BLaER1 (cell line): ENCODE measurements around the gene PUM1.

Experiments used
- H3K27ac ChIP-seq: shearing (Covaris generic); formaldehyde crosslinking; 2 replicates; pipeline ENCODE4 v1.8.1; 2022
- H3K27me3 ChIP-seq: shearing (Covaris generic); formaldehyde crosslinking; 2 replicates; pipeline ENCODE4 v1.8.1; 2022
- H3K36me3 ChIP-seq: shearing (Covaris generic); formaldehyde crosslinking; 2 replicates; pipeline ENCODE4 v1.8.1; 2022
- H3K4me1 ChIP-seq: shearing (Covaris generic); formaldehyde crosslinking; 2 replicates; pipeline ENCODE4 v1.8.1; 2022
- H3K4me2 ChIP-seq: shearing (Covaris generic); formaldehyde crosslinking; 2 replicates; pipeline ENCODE4 v1.8.1; 2022
- H3K4me3 ChIP-seq: shearing (Covaris generic); formaldehyde crosslinking; 2 replicates; pipeline ENCODE4 v1.8.1; 2022
- H3K9ac ChIP-seq: shearing (Covaris generic); formaldehyde crosslinking; 2 replicates; pipeline ENCODE4 v1.8.1; 2022
- H3K9me3 ChIP-seq: shearing (Covaris generic); formaldehyde crosslinking; 2 replicates; pipeline ENCODE4 v1.8.1; 2022
- H4K20me1 ChIP-seq: shearing (Covaris generic); formaldehyde crosslinking; 2 replicates; pipeline ENCODE4 v1.8.1; 2022
- Cebpa-rat ChIP-seq: shearing (Covaris generic); IDR thresholded peaks from 2 replicates; pipeline ENCODE4 v1.8.1; 2022

PUM1 gene, protein sequence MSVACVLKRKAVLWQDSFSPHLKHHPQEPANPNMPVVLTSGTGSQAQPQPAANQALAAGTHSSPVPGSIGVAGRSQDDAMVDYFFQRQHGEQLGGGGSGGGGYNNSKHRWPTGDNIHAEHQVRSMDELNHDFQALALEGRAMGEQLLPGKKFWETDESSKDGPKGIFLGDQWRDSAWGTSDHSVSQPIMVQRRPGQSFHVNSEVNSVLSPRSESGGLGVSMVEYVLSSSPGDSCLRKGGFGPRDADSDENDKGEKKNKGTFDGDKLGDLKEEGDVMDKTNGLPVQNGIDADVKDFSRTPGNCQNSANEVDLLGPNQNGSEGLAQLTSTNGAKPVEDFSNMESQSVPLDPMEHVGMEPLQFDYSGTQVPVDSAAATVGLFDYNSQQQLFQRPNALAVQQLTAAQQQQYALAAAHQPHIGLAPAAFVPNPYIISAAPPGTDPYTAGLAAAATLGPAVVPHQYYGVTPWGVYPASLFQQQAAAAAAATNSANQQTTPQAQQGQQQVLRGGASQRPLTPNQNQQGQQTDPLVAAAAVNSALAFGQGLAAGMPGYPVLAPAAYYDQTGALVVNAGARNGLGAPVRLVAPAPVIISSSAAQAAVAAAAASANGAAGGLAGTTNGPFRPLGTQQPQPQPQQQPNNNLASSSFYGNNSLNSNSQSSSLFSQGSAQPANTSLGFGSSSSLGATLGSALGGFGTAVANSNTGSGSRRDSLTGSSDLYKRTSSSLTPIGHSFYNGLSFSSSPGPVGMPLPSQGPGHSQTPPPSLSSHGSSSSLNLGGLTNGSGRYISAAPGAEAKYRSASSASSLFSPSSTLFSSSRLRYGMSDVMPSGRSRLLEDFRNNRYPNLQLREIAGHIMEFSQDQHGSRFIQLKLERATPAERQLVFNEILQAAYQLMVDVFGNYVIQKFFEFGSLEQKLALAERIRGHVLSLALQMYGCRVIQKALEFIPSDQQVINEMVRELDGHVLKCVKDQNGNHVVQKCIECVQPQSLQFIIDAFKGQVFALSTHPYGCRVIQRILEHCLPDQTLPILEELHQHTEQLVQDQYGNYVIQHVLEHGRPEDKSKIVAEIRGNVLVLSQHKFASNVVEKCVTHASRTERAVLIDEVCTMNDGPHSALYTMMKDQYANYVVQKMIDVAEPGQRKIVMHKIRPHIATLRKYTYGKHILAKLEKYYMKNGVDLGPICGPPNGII

DNA sequence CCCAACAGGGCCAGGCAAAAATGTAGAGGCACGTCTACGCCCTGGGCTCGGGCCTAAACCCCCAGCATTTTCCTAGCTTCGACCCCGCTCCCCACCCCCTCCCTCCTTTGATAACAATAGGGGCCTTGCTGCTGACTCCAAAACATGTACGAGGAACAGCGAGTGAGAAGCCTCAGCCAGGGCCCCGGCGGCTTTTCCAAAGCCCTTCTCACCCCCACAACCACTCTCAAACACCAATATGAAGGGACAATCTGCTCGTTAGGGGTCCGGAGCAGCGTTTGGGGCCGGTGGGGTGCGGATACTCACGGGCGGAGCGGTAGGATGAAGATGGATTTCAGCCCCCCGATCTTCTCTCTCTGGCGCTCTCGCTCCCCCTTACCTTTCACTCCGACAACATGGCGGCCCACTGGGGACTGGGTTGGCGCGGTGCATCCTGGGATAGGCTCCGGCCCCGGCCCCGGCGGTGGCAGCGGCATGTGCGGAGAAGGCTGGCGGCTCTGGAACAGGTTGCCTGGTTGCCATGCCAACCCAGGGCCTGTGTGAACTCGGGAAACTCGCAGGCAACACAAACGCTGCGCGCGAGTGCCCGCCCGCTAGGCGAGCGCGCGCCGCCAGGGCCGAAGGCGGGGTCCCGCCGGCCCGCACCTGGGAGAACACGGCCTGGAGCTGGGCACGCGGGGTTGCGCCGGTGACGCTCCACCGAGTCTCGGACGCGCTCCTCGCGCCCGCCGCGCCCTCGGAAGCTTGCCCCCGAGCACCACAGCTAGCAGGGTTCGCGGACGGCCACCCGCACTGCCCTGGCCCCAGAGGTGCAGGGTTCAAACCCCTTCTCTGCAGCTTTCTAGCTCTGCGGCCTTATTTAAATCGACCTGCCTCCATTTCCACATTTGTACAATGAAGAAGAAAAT is at the start of gene PUM1:
TSS of gene PUM1 (minus strand) at position 408 of the 908 bp plus-strand sequence. CDS start 6,151 bp downstream, outside the sequence.
- peak within 1 kb of the TSS; percentile 98 for H3K27ac ChIP-seq
- no peak for TF ChIP-seq Cebpa-rat

DNA sequence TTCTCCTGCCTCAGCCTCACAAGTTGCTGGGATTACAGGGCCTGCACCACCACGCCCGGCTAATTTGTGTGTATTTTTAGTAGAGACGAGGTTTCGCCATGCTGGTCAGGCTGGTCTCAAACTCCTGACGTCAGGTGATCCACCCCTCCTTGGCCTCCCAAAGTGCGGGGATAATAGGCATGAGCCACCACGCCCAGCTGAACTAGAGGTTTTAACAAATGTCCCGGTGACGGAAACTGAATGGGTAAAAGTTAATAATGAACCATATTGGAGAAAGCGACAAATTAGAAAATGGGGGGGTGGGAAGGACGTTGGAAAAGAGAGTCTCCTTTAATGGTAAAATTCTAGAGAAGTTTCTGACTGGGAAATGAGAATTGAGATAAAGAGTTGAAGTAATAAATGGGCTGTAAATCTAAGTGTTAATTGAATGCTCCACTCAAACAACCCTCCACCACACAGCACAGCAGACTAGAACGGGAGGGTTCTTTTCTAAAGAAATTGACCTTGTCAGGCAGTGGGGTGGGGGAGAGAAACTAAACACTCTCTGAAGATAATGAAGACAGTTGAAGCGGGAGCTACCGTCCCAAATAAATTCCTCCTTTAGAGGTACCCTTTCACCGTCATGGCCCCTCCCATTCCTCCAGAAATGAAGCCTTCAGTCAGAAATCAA is 46.9 kb upstream of the PUM1 start:
- Histone ChIP-seq H3K36me3 (no peaks in the 10 kb centered on the region), H3K27me3 (no peaks in the 10 kb centered on the region), H3K4me3 (no peak overlapping the region), H3K4me2 (no peak overlapping the region), H3K4me1 (no peaks in the 10 kb centered on the region), H4K20me1 (no peaks in the 10 kb centered on the region), H3K27ac (no peak overlapping the region), H3K9ac (no peak overlapping the region), H3K9me3 (no peaks in the 10 kb centered on the region)
- no peak for TF ChIP-seq Cebpa-rat

More for the DNA sequence above, at the start of gene PUM1:
- Histone ChIP-seq H3K9ac (peak within 1 kb of the TSS; percentile 99), H3K27me3 (no peaks in the 10 kb centered on the region), H3K4me3 (peak within 1 kb of the TSS; percentile 78), H3K36me3 (peaks cover 15% of the 10 kb centered on the region), H4K20me1 (peaks cover 40% of the 10 kb centered on the region), H3K4me1 (peaks cover 30% of the 10 kb centered on the region), H3K4me2 (peak within 1 kb of the TSS; percentile 92), H3K9me3 (no peaks in the 10 kb centered on the region)

DNA sequence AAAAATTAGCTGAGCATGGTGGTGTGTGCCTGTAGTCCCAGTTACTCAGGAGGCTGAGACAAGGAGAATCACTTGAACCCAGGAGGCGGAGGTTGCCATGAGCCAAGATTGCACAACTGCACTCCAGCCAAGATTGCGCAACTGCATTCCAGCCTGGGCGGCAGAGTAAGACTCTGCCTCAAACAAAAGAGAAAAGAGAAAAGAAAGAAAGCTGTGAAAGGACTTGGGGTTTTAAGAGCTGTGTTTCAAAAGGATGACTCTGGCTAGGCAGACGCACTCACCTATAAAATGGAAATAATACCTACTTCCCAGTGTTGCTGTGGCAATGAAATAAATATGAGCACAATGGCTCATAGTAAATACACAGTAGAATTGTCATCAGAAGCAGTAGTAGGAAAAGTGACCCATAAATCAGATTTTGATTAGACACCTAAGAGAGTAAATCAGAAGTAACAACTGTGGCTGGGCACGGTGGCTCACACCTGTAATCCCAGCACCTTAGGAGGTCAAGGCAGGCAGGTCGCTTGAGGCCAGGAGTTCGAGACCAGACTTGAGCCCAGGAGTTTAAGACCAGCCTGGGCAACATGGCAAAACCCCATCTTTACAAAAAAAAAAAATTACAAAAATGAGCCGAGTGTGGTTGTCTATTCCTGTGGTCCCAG is 45.9 kb upstream of the PUM1 start:
- Histone ChIP-seq H3K4me1 (no peaks in the 10 kb centered on the region), H3K4me2 (no peak overlapping the region), H4K20me1 (no peaks in the 10 kb centered on the region), H3K9me3 (no peaks in the 10 kb centered on the region), H3K27me3 (no peaks in the 10 kb centered on the region), H3K36me3 (no peaks in the 10 kb centered on the region), H3K9ac (no peak overlapping the region), H3K27ac (no peak overlapping the region), H3K4me3 (no peak overlapping the region)
- peak; percentile 98 for TF ChIP-seq Cebpa-rat

DNA sequence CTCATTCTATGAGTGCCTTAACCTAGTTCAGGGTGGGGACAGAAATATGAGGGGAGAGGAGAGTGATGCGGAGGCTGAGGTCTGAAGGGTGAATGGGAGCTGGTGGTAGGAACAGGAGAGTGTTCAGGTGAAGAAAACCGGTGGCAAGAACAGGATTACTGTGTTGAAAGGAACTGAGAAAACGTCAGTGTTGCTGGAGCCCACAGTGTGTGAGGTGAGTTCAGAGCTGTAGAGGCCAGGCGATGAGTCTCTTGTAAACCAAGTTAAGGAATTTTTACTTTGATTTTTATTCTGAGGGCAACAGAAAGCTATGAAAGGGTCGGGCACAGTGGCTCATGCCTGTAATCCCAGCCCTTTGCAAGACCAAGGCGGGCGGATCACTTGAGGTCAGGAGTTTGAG is 45.3 kb upstream of the PUM1 start:
- H3K9ac ChIP-seq: no peak overlapping the region
- H3K9me3 ChIP-seq: no peaks in the 10 kb centered on the region
- H3K4me3 ChIP-seq: no peak overlapping the region
- H4K20me1 ChIP-seq: no peaks in the 10 kb centered on the region
- H3K27me3 ChIP-seq: no peaks in the 10 kb centered on the region
- no peaks in the 10 kb centered on the region for H3K36me3 ChIP-seq
- no peak overlapping the region for H3K27ac ChIP-seq
- H3K4me2 ChIP-seq: no peak overlapping the region
- no peaks in the 10 kb centered on the region for H3K4me1 ChIP-seq
- TF ChIP-seq Cebpa-rat: no peak

DNA sequence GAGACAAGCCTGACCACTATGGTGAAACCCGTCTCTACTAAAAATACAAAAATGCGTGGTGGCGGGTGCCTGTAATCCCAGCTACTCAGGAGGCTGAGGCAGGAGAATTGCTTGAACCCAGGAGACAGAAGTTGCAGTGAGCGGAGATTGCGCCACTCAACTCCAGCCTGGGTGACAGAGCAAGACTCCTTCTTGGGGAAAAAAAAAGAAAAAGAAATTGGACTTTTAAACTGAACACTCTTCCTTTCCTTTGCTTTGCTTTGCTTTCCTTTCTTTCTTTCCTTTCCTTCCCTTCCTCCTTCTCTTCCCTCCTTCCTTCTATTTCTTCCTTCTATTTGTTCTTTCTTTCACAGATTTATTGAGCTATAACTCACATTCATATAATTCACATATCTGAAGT is 43.3 kb upstream of the PUM1 start:
- H3K36me3 ChIP-seq: no peaks in the 10 kb centered on the region
- H3K4me3 ChIP-seq: no peak overlapping the region
- no peaks in the 10 kb centered on the region for H3K27me3 ChIP-seq
- no peaks in the 10 kb centered on the region for H3K9me3 ChIP-seq
- no peaks in the 10 kb centered on the region for H3K4me1 ChIP-seq
- H3K4me2 ChIP-seq: no peak overlapping the region
- TF ChIP-seq Cebpa-rat: no peak
- no peak overlapping the region for H3K27ac ChIP-seq
- H3K9ac ChIP-seq: no peak overlapping the region
- no peaks in the 10 kb centered on the region for H4K20me1 ChIP-seq

DNA sequence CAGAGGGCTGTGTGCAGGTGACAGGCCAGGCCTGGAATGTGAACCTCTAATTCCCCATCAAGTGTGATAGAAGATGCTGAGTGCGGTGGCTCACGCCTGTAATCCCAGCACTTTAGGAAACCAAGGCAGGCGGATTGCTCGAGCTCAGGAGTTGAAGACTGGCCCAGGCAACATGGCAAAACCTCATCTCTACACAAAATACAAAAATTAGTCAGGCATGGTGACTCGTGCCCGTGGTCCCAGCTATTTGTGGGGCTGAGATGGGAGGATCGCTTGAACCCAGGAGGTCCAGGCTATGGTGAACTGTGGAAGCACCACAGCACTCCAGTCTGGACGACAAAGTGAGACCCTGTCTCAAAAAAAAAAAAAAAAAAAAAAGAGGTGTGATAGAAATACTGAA is 40.1 kb upstream of the PUM1 start:
- no peaks in the 10 kb centered on the region for H3K27me3 ChIP-seq
- H3K36me3 ChIP-seq: no peaks in the 10 kb centered on the region
- H3K4me1 ChIP-seq: peaks cover 16% of the 10 kb centered on the region
- no peak overlapping the region for H3K27ac ChIP-seq
- TF ChIP-seq Cebpa-rat: no peak
- H4K20me1 ChIP-seq: no peaks in the 10 kb centered on the region
- H3K9me3 ChIP-seq: no peaks in the 10 kb centered on the region
- no peak overlapping the region for H3K4me3 ChIP-seq
- no peak overlapping the region for H3K4me2 ChIP-seq
- no peak overlapping the region for H3K9ac ChIP-seq

DNA sequence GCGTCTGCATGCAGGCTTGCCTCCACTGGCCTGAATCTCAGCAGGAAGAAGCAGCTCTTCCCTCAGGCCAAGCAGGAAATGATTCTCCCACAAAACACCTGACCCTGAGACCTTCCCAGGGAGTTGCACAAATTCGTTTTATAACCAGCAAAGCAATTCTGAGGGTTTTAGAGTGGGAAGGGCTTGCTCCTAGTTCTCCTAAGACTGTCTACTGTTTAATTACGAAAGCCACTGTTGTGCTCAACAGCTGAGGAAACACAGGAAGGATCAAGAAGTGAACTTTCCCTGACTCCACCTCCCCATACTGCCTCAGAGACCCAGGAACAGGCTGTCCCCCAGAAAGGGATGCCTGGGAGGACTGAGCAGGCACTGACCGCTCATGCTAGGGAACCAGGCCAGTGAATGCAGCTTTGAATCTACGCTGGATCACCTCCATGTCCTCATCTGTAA is 37.0 kb upstream of the PUM1 start:
- H3K27me3 ChIP-seq: no peaks in the 10 kb centered on the region
- peak overlapping the region; percentile 25 for H3K4me2 ChIP-seq
- H3K4me3 ChIP-seq: no peak overlapping the region
- no peaks in the 10 kb centered on the region for H4K20me1 ChIP-seq
- no peak overlapping the region for H3K9ac ChIP-seq
- no peak for TF ChIP-seq Cebpa-rat
- no peak overlapping the region for H3K27ac ChIP-seq
- H3K4me1 ChIP-seq: peaks cover 21% of the 10 kb centered on the region
- no peaks in the 10 kb centered on the region for H3K36me3 ChIP-seq
- no peaks in the 10 kb centered on the region for H3K9me3 ChIP-seq

DNA sequence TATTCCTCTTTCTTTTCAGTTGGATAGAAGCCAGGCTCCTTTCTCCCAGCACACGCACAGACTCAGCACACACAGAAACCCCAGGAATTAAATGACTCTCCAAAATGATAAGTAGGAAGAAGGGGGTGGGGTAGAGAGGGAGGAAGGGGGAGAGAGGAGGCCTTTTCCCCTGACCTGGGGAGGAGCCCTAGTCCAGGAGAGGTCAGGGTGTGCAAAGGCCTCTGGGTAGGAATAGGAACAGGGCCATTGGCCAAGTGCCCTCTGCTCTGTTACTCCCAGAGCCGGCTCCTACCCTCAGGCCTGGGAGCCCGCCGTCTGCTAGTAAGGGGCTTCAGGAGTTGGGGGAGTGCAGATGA is 35.6 kb upstream of the PUM1 start:
- no peak overlapping the region for H3K9ac ChIP-seq
- no peaks in the 10 kb centered on the region for H3K9me3 ChIP-seq
- H3K36me3 ChIP-seq: no peaks in the 10 kb centered on the region
- no peak overlapping the region for H3K4me3 ChIP-seq
- no peaks in the 10 kb centered on the region for H4K20me1 ChIP-seq
- peaks cover 21% of the 10 kb centered on the region for H3K4me1 ChIP-seq
- no peaks in the 10 kb centered on the region for H3K27me3 ChIP-seq
- no peak overlapping the region for H3K27ac ChIP-seq
- no peak for TF ChIP-seq Cebpa-rat
- H3K4me2 ChIP-seq: no peak overlapping the region
